Right renal pelvis (tissue), 4 donors: Measurements from ENCODE around the gene REST. TPM values are rescaled to one million over a fixed set of nuclear protein-coding genes. Genes with fewer than 3 reads are reported as not detected.
"Not testable (repeated sequence)": the region's sequence is repeated elsewhere in the genome, so short reads cannot be mapped to it uniquely, and the experiment has no call there.

Source experiments
- DNase-seq, 4 donors: peaks; one replicate each; pipeline ENCODE4 v3.0.0-alpha.2; 2013; ENCODE audit warnings: low read depth in 4 of 4, low spot score in 3 of 4, missing footprints in 1 of 4
- polyA plus RNA-seq, 4 donors: library from polyadenylated mRNA; unstranded; fragments of 120-200 nt; gene quantifications; one replicate each; pipeline ENCODE4 v1.2.1, GENCODE V29; 2013; ENCODE audit not compliant: insufficient read length in 4 of 4

The REST gene
- polyA plus RNA-seq: 10 to 100 TPM; 48.2 to 60.2 (median 57.4) TPM

GRCh38 chr4:56907489-56908205 lies at the start of gene REST:
Gene REST, plus strand, starts transcription at chr4:56907900. Its CDS starts 2,739 bp downstream, at chr4:56910639.
- DNase-seq: peak; percentile 49 to 60 (median 53)

GRCh38 chr4:56859841-56860240 lies 47.9 kb upstream of the REST start:
- no peak for DNase-seq

GRCh38 chr4:56860781-56861180 lies 46.9 kb upstream of the REST start:
- DNase-seq: no peak

- no peak for DNase-seq
Observed at GRCh38 chr4:56861360-56861759, 46.3 kb upstream of the REST start.

- DNase-seq: no peak
Observed at GRCh38 chr4:56863441-56864139, 44.1 kb upstream of the REST start.

GRCh38 chr4:56870946-56871345 lies 36.8 kb upstream of the REST start:
- DNase-seq: no peak

- DNase-seq: no peak
Observed at GRCh38 chr4:56871371-56871866, 36.3 kb upstream of the REST start.

GRCh38 chr4:56874166-56874565 lies 33.5 kb upstream of the REST start:
- no peak for DNase-seq

- no peak for DNase-seq
Observed at GRCh38 chr4:56874923-56875322, 32.8 kb upstream of the REST start.

- DNase-seq: no peak
Observed at GRCh38 chr4:56876264-56876663, 31.4 kb upstream of the REST start.

GRCh38 chr4:56879996-56880395 lies 27.7 kb upstream of the REST start:
- no peak for DNase-seq

- no peak for DNase-seq
Observed at GRCh38 chr4:56880572-56880971, 27.1 kb upstream of the REST start.

- DNase-seq: not testable (repeated sequence)
Observed at GRCh38 chr4:56884511-56884910, 23.2 kb upstream of the REST start.

- no peak for DNase-seq
Observed at GRCh38 chr4:56892691-56893090, 15.0 kb upstream of the REST start.

- not testable (repeated sequence) for DNase-seq
Observed at GRCh38 chr4:56897842-56898241, 9.9 kb upstream of the REST start.

GRCh38 chr4:56900186-56900585 lies 7.5 kb upstream of the REST start:
- DNase-seq: not testable (repeated sequence)

- DNase-seq: no peak
Observed at GRCh38 chr4:56902703-56903102, 5.0 kb upstream of the REST start.

GRCh38 chr4:56905796-56906195 lies 1.9 kb upstream of the REST start:
- no peak for DNase-seq

- DNase-seq: no peak
Observed at GRCh38 chr4:56906489-56907393, 959 bp upstream of the REST start.

- DNase-seq: peak; percentile 56 to 73 (median 68)
Observed at GRCh38 chr4:56908206-56909085, 746 bp downstream of the REST start.
